GM12892 (cell line): ENCODE data around the gene NDRG3.

Source experiments
- POLR2A ChIP-seq: IDR thresholded peaks from 2 replicates; pipeline ENCODE4 v1.6.1; 2011; ENCODE audit warnings: low read depth, low read length, control low read depth
- POLR2AphosphoS5 ChIP-seq: IDR thresholded peaks from 2 replicates; pipeline ENCODE4 v1.6.1; 2011; ENCODE audit warnings: low read depth, low read length, control low read depth
- TAF1 ChIP-seq: IDR thresholded peaks from 2 replicates; pipeline ENCODE4 v1.6.1; 2011; ENCODE audit warnings: low read depth, mild to moderate bottlenecking, control low read depth, low read length, borderline replicate concordance

DNA sequence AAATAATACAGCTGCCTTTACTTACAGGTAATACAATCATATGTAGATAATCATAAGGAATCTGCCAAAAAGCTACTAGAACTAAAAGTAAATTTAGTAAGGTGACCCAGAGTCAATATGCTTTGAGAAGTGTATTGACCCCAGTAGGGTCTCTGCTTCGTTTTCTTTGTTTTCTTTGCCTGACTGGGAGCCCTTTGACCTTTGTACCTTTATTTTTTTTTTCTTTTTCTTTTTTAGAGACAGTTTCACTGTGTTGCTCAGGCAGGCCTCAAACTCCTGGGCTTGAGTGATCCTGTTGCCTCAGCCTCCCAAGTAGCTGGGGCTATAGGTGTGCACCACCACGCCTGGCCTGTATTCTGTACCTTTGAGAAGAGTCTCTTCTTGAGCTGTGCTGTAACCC, 122.4 kb downstream of the NDRG3 start:
- TF ChIP-seq POLR2AphosphoS5 (no peak), TAF1 (no peak), POLR2A (no peak)
